Omental fat pad (tissue), 4 donors: ENCODE results near the gene NSRP1. TPM values are rescaled to one million over a fixed set of nuclear protein-coding genes. Genes with fewer than 3 reads are reported as not detected.
"Not testable (repeated sequence)": the region's sequence is repeated elsewhere in the genome, so short reads cannot be mapped to it uniquely, and the experiment has no call there.

Experiments used
- ATAC-seq: fragments of 150-250 bp; one replicate; pipeline ENCODE4 v1.9.1; 2016; ENCODE audit warnings: mild to moderate bottlenecking, moderate library complexity; ENCODE audit not compliant: low FRiP score
- DNase-seq: peaks from one replicate; pipeline ENCODE4 v3.0.0-alpha.2; 2019; ENCODE audit warnings: low spot score
- total RNA-seq, 4 donors: library from RNA; depleted of rRNA; stranded (reverse); fragments of >200 nt; gene quantifications; one replicate each; pipeline ENCODE4 v1.1.0, GENCODE V29; 2016
- TF ChIP-seq, protein P1 (sequence below), 3 donors: fragments of 450-650 bp; IDR thresholded peaks; one replicate each; pipeline ENCODE4 v1.5.1; 2016 to 2017; ENCODE audit warnings: antibody characterized with exemption in 3 of 3, mild to moderate bottlenecking in 3 of 3, moderate library complexity in 2 of 3

NSRP1 gene
- total RNA-seq, 4 donors from 2014 or later = 17.4 to 35.2 (median 25.1) TPM

DNA sequence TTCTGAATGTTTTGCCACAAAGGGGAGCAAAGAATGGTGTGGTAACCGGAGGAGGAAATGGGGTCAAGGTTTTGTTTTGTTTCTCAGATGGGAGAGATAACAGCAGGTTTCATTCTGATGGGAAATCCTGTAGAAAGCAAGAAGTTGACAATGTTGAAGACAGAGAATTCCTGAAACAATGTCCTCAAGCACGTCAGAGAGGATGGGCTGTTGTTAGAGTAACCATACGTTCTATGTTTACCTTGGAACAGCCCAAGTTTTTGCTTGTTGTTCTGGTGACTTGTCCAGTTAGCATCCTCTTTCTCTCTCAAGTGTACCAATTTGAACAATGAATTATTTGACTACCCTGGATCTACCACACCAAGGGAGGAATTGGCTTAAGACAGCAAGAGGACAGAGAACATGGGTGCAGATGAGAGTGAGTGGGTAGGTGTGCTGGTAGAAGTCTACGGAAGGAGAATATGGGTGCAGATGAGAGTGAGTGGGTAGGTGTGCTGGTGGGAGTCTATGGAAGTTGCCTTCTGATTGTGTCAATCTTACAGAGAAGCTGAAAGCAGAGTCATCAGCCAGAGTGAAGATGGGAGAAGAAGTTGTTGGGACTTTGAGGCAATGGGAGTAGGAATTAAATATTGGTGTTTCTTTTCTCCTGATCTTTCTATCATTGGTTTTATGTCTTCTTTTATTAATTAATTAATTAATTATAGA is 14.8 kb upstream of the NSRP1 start:
- TF ChIP-seq, protein P1, sequence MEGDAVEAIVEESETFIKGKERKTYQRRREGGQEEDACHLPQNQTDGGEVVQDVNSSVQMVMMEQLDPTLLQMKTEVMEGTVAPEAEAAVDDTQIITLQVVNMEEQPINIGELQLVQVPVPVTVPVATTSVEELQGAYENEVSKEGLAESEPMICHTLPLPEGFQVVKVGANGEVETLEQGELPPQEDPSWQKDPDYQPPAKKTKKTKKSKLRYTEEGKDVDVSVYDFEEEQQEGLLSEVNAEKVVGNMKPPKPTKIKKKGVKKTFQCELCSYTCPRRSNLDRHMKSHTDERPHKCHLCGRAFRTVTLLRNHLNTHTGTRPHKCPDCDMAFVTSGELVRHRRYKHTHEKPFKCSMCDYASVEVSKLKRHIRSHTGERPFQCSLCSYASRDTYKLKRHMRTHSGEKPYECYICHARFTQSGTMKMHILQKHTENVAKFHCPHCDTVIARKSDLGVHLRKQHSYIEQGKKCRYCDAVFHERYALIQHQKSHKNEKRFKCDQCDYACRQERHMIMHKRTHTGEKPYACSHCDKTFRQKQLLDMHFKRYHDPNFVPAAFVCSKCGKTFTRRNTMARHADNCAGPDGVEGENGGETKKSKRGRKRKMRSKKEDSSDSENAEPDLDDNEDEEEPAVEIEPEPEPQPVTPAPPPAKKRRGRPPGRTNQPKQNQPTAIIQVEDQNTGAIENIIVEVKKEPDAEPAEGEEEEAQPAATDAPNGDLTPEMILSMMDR (IDR thresholded peaks at IDR 0.05) = no peak
- ATAC-seq (no peak), DNase-seq (no peak)

DNA sequence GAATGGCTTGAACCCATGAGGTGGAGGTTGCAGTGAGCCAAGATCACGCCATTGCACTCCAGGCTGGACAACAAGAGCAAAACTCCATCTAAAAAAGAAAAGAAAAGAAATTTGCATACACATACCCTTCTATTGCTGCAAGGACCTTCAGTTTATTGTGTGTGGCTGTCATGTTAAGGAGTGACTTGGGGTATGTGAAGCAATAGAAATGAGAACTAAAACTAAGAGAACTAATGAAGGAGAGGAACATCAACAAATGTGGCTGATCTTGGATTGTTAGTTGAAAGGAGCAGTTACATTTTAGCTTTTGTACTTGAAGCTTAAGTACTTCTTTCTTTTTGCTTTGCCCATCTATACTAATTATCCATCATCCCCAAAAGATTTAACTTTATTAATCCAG is 12.7 kb upstream of the NSRP1 start:
- ATAC-seq = no peak
- no peak for DNase-seq
- TF ChIP-seq, protein P1 (IDR thresholded peaks at IDR 0.05) = no peak

DNA sequence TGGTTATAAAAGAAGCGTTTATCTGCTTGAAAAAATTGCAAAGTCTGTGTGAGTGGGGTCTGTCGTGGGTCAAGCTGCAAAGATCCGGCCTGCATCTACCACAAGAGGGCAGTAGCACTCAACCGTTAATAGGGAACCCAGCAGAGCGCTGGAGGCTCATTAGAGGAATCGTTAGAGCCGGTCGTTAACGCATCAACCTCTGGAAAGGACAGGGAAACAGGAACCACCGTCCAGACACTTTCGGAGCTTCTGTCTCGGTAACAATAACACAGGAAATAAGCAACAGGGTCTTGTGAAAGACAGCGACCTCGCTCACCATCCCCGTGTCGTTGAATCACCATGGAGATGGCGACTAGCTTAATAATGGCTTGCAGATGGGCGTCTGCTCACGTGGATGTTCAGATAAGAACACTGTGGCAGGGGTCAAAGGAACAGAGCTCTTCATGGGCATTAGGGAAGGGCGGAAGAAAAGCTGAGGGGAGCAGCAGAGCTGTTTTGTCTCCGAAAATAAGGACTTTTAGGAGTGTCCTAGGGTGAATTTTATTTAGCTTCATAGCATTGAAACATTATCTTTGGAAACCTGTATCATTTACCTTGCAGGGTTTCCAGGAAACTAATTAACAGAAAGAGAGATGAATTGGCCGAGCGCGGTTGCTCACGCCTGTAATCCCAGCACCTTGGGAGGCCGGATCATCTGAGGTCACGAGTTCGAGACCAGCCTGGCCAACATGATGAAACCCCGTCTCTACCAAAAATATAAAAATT is 11.9 kb upstream of the NSRP1 start:
- peak; percentile 96 for ATAC-seq
- TF ChIP-seq, protein P1 (IDR thresholded peaks at IDR 0.05) = peak in 2 of 3 donors; percentile 39 to 59
- DNase-seq = peak; percentile 35

DNA sequence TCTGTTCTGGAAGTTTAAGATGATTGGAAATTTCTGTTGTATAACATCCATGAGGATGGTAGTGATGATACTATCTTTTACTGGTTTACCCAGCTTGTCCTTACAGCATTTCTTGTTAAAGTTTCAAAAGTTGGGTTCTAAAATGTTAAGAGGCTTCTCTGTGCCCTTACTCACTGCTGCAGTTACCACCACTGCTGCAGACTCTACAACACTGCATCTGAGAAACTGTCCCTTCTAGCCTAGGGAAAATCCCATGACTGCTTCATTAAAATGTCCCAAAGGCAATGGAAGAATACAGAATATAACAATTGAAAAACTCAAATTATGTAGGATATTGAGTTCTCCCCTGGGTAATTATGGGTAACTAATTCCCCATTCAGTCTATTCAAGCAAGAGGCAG is 3.8 kb upstream of the NSRP1 start:
- ATAC-seq (no peak), DNase-seq (no peak)
- TF ChIP-seq, protein P1 (IDR thresholded peaks at IDR 0.05) = no peak

DNA sequence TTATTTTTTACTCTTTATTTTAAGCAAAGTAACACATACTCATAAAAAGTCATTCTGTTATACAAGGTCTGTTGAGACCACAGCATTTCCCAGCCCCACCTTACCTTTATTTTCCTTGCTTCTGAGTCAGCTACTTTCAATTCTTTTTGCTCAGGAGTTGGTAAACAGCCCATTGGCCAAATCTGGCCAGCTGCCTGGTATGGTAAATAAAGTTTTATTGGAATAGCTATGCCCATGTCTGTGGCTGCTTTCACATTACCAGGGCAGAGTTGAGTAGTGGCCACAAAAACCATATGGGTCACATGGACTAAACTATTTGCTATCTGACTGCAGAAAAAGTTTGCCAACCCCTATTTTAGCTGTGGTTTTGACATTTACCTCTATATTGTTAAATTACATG is 3.4 kb upstream of the NSRP1 start:
- ATAC-seq (no peak), DNase-seq (no peak)
- TF ChIP-seq, protein P1 (IDR thresholded peaks at IDR 0.05) = no peak

DNA sequence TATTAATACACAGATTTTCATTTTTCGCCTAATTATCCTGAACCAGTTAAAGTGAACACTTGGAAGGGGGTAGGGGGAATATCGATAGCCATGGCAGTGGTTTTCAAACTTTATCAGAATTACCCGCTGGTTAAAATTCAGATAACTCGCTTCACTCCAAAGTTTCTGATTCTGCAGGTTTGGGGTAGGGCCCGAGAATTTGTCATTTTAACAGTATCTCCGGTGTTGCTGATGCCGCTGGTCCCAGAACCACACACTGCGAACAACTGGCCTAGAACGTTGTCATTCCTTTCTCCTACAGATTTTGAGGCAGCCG is 313 bp upstream of the NSRP1 start:
- DNase-seq = no peak
- ATAC-seq = no peak
- TF ChIP-seq, protein P1 (IDR thresholded peaks at IDR 0.05) = no peak

DNA sequence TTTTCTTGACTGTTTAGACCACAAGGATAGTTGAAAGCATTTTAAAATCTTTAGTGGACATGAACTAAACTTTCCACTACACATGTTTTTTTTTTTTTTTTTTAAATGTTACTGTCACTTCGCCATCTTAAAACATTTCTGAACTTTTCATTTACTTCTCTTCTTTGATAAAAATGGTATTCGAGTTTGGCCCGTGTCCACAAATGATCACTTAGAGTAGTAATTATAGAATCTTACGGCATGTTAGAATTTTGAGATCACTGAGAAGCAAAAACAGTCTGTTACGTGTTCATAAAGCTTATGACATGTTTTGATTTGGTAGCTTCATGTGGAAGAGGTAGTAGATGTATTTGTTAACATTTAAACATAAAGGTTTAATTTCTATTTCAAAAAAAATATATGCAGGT is 1.1 kb downstream of the NSRP1 start:
- ATAC-seq = no peak
- DNase-seq = no peak
- TF ChIP-seq, protein P1 (IDR thresholded peaks at IDR 0.05) = no peak

DNA sequence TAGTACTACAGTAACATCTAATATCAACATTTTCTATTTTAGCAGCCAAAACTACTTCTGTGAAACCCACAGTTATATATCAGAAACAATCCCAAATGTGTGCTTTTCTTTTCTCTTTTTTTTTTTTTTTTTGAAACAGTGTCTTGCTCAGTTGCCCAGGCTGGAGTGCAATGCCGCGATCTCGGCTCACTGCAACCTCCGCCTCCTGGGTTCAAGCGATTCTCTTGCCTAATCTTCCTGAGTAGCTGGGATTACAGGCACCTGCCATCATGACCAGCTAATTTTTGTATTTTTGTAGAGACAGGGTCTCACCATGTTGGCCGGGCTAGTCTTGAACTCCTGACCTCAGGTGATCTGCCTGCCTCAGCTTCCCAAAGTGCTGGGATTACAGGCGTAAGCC is 2.0 kb downstream of the NSRP1 start:
- not testable (repeated sequence) for ATAC-seq, DNase-seq
